ENCODE measurements around the gene PYGL. TPM values are rescaled to one million over a fixed set of nuclear protein-coding genes. Genes with fewer than 3 reads are reported as not detected.

The PYGL gene
- total RNA-seq, 1 donor from 2014 or later, result 21.1 TPM

- no peak overlapping the region for H3K4me3 Mint-ChIP-seq (ENCODE audit: unreplicated experiment)
- no peaks in the 10 kb centered on the region for H3K36me3 Mint-ChIP-seq (ENCODE audit: low read depth, unreplicated experiment)
- H3K27ac Mint-ChIP-seq (ENCODE audit: unreplicated experiment), result no peak overlapping the region
- no peaks in the 10 kb centered on the region for H3K9me3 Mint-ChIP-seq (ENCODE audit: unreplicated experiment)
- peak; percentile 78 for TF ChIP-seq CTCF (IDR thresholded peaks at IDR 0.05; ENCODE audit: unreplicated experiment)
- H3K4me1 Mint-ChIP-seq (ENCODE audit: unreplicated experiment), result peaks cover 12% of the 10 kb centered on the region
- peaks cover 3% of the 10 kb centered on the region for H3K27me3 Mint-ChIP-seq (ENCODE audit: unreplicated experiment)
- peak; percentile 89 for DNase-seq (ENCODE audit: low spot score)
These were observed 83.7 kb downstream of the PYGL start for GRCh38 chr14:50860478-50861086.

DNA sequence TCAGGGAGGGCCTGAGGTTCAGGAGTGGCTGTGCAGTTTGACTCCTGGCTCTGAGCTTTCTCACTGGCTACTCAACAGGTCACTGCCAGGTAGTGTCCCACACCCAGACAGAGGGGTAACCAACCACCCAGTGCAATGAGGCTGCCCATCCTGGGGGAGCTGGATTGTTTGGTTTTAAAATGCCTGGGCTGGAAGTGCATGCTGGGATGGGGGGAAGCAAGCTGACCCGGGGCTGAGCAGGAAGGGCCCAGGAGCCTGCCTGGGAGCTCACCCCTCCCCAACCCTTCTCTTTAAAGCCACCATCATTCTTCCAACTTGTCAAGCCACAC, 85.0 kb downstream of the PYGL start:
- no peak for TF ChIP-seq CTCF (IDR thresholded peaks at IDR 0.05; ENCODE audit: unreplicated experiment)
- DNase-seq (ENCODE audit: low spot score), result no peak
- Mint-ChIP-seq H3K4me1 (ENCODE audit: unreplicated experiment) (peaks cover 9% of the 10 kb centered on the region), H3K27ac (ENCODE audit: unreplicated experiment) (no peak overlapping the region), H3K4me3 (ENCODE audit: unreplicated experiment) (no peak overlapping the region), H3K27me3 (ENCODE audit: unreplicated experiment) (peaks cover 3% of the 10 kb centered on the region), H3K9me3 (ENCODE audit: unreplicated experiment) (no peaks in the 10 kb centered on the region), H3K36me3 (ENCODE audit: low read depth, unreplicated experiment) (no peaks in the 10 kb centered on the region)

DNA sequence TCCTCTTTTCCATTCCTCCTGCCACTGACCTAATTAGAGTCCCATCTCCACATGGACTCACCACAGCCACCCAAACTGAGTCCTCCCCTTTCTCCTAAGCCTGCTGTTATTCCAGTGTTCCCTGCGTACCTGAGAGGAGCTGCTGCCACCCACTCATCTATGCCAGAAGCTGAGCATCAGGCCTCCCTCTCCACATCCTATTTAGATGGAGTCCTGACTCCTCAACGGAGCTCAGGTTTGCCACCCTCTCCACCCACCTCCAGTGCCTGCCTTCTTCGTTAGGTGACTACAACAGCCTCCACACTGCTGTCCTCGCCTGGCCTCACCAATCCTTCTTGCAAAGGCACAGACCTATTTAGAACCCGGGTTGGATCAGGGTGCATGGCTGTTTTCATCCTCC, 87.6 kb downstream of the PYGL start:
- H3K27ac Mint-ChIP-seq (ENCODE audit: unreplicated experiment), result no peak overlapping the region
- no peaks in the 10 kb centered on the region for H3K36me3 Mint-ChIP-seq (ENCODE audit: low read depth, unreplicated experiment)
- no peak for TF ChIP-seq CTCF (IDR thresholded peaks at IDR 0.05; ENCODE audit: unreplicated experiment)
- no peak for DNase-seq (ENCODE audit: low spot score)
- H3K9me3 Mint-ChIP-seq (ENCODE audit: unreplicated experiment), result no peaks in the 10 kb centered on the region
- no peak overlapping the region for H3K4me3 Mint-ChIP-seq (ENCODE audit: unreplicated experiment)
- no peaks in the 10 kb centered on the region for H3K27me3 Mint-ChIP-seq (ENCODE audit: unreplicated experiment)
- H3K4me1 Mint-ChIP-seq (ENCODE audit: unreplicated experiment), result peaks cover 9% of the 10 kb centered on the region

GRCh38 chr14:50855558-50855957, 88.7 kb downstream of the PYGL start:
- no peak overlapping the region for H3K27ac Mint-ChIP-seq (ENCODE audit: unreplicated experiment)
- H3K4me1 Mint-ChIP-seq (ENCODE audit: unreplicated experiment), result peaks cover 9% of the 10 kb centered on the region
- no peak overlapping the region for H3K4me3 Mint-ChIP-seq (ENCODE audit: unreplicated experiment)
- TF ChIP-seq CTCF (IDR thresholded peaks at IDR 0.05; ENCODE audit: unreplicated experiment), result no peak
- H3K27me3 Mint-ChIP-seq (ENCODE audit: unreplicated experiment), result no peaks in the 10 kb centered on the region
- DNase-seq (ENCODE audit: low spot score), result no peak
- no peaks in the 10 kb centered on the region for H3K36me3 Mint-ChIP-seq (ENCODE audit: low read depth, unreplicated experiment)
- no peaks in the 10 kb centered on the region for H3K9me3 Mint-ChIP-seq (ENCODE audit: unreplicated experiment)

Other genes starting within 250 kb of the PYGL start
- 50.0 TPM for gene NIN, start 113.3 kb downstream of the PYGL start, total RNA-seq (ENCODE audit: unreplicated experiment)
- 2.7 TPM for gene ABHD12B, start 72.4 kb downstream of the PYGL start, total RNA-seq (ENCODE audit: unreplicated experiment)
- gene TRIM9, start 150.6 kb upstream of the PYGL start, total RNA-seq (ENCODE audit: unreplicated experiment), result 2.3 TPM